ACC112 (cell line): ENCODE measurements around the gene SYNPO2L.

Experiments
- H2AFZ ChIP-seq: fragments of 200-600 bp; sonication (generic); one replicate; pipeline ENCODE4 v1.6.0; 2017; ENCODE audit warnings: antibody characterized with exemption, low read length; ENCODE audit not compliant: unreplicated experiment
- H3K27ac ChIP-seq: fragments of 200-600 bp; sonication (generic); 2 replicates; pipeline ENCODE4 v1.5.1; 2014; ENCODE audit warnings: low read depth, mild to moderate bottlenecking, antibody characterized with exemption, low read length, moderate library complexity
- H3K27me3 ChIP-seq: fragments of 200-600 bp; sonication (generic); 2 replicates; pipeline ENCODE4 v1.6.1; 2014; ENCODE audit warnings: mild to moderate bottlenecking, antibody characterized with exemption, low read length, moderate library complexity, mixed read lengths; ENCODE audit not compliant: insufficient read depth
- H3K36me3 ChIP-seq: fragments of 200-600 bp; sonication (generic); 2 replicates; pipeline ENCODE4 v1.6.1; 2016; ENCODE audit warnings: mild to moderate bottlenecking, antibody characterized with exemption, low read length, moderate library complexity, mixed read lengths; ENCODE audit not compliant: insufficient read depth
- H3K4me1 ChIP-seq: fragments of 200-600 bp; sonication (generic); one replicate; pipeline ENCODE4 v1.6.1; 2016; ENCODE audit warnings: low read length, mixed read lengths; ENCODE audit not compliant: insufficient read depth, unreplicated experiment, control insufficient read depth
- H3K4me3 ChIP-seq: fragments of 200-600 bp; sonication (generic); 2 replicates; pipeline ENCODE4 v1.5.1; 2014; ENCODE audit warnings: mild to moderate bottlenecking, low read depth, low read length
- H3K79me2 ChIP-seq: fragments of 200-600 bp; sonication (generic); one replicate; pipeline ENCODE4 v1.6.0; 2016; ENCODE audit warnings: low read length; ENCODE audit not compliant: control insufficient read depth, unreplicated experiment, insufficient read depth

SYNPO2L gene

DNA sequence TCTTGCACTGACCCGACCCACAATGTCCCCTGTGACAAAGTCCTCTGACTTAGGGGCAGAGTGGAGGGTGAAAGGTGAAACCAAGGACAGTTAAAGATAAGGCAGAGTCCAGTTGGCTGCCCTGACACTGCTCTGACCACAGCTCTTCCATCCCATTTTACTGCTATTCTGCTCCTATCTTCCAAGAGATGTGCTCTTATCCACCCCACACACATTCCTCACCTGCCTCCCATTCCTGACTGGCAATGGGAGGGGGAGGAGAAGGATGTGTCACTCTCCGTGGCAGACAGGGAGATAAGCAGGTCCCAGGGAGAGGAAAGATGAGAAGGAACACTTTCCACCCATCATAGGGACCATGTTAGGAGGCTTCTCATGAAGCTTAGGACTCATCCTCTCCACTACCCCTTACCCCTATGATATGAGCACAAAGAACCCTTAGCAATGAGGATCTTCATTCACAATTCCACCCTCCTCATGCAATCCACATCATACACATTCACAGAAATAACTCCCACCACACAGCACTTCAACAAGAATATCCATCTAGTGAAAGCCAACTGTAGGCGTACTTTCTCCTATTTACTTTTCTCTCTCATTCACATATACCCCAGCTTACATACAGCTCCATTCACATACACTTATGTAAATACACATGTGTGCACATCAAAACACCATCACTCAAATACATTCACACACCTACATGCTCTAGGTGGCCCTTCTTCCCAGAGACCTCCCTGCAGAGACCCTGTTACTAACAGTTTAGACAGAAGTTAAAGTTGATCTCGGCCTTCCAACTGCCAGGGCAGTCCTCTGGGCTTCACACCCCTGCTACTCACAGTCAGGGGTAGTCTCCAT, 6.6 kb downstream of the SYNPO2L start:
- Histone ChIP-seq H3K27ac (no peak overlapping the region), H2AFZ (no peak overlapping the region), H3K4me1 (peaks cover 4% of the 10 kb centered on the region), H3K79me2 (no peaks in the 10 kb centered on the region), H3K27me3 (no peaks in the 10 kb centered on the region), H3K4me3 (no peak overlapping the region), H3K36me3 (no peaks in the 10 kb centered on the region)

DNA sequence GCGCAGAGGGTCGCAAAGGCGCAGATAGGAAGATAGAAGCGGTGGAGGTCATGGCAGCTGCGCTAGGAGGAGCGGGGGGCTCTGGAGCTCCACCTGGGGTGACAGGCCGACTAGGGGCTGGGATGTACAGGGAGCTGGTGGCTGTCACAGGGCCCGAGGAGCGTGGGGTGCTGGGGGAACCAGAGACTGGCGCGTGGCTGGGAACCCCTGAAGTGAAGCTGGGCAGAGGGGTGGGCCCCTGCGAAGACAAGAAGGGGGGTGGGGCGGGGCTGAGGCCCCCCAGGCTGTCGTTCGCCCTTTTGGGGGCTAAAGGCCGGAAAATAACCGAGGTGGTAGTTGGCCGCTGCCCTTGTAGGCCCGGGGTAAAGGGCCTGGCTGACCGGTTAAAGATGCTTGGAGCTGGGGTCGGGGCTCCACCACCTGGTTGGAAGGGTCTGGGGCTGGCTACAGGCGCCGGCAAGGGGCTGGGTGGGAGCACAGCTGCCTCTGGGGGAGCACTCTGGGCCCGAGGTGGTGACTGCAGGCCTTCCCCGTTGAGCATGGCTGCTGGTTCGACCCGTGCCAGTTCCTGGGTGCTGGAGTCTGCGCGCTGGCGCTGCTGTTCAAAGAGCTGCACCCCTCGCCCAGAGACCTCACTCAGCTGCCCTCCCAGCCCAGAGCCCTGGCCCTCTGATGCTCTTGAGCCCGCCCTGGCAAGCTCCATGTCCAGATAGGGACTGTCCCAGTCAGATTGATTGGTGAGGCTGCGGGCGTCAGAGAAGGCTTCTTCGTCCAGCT, 7.8 kb downstream of the SYNPO2L start:
- Histone ChIP-seq H3K4me3 (peak overlapping the region; percentile 80), H2AFZ (peak overlapping the region; percentile 98), H3K27ac (no peak overlapping the region), H3K79me2 (no peaks in the 10 kb centered on the region), H3K36me3 (no peaks in the 10 kb centered on the region), H3K27me3 (no peaks in the 10 kb centered on the region), H3K4me1 (peaks cover 4% of the 10 kb centered on the region)

DNA sequence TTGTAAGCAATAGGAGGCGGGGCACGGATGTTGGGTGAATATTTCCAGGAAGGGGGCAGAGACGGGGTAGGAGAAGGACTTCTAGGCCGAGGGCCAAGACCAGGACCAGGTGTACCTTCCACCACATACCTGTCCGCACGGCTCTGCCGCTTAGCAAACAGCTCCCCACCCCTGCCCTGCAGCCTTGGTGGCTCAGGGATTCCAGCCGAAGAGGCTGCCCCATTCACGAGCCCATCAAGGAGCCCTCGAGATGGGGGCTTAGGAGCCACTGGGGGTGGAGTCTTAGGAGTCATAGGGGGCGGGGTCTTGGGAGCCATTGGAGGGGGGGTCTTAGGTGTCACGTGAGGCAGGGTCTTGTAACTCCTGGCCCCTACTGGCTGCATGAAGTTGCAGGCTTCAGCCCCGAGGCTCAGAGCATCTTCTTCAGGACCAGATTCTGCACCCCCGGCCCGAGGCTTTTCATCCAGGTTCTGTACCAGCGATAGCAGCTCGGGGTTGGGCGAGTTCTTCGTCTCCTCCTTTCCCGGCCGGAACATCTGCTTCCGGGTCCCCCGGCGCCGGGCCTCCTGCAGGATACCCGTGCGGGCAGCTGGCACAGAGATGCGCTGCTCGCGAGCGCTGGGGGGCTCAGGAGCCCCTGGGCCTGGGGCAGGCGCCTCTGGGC, 8.5 kb downstream of the SYNPO2L start:
- Histone ChIP-seq H3K27me3 (no peaks in the 10 kb centered on the region), H2AFZ (peak overlapping the region; percentile 98), H3K4me3 (peak overlapping the region; percentile 80), H3K4me1 (peaks cover 4% of the 10 kb centered on the region), H3K36me3 (no peaks in the 10 kb centered on the region), H3K79me2 (no peaks in the 10 kb centered on the region), H3K27ac (no peak overlapping the region)

DNA sequence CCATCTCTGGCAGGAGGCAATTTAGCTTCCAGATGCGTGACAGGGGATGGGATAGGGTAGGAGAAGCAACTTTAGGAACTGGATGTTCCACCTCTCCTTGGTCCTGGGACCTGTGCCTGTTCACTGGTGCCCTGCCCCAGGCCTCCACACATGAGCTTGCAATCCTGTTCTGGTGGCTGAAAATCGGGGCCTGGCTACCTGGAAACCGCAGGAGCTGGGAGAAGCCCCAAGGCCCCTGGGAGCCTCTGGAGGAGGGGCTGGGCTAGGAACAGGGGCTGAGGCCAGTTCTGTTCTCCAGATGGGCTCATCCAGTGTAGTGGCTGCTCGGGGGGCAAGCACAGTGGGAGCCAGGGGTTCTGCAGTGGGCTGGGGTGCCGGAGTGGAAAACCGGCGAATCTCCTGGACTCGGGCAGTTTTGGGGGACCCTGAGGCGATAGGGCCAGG, 9.2 kb downstream of the SYNPO2L start:
- no peaks in the 10 kb centered on the region for H3K27me3 ChIP-seq
- H3K27ac ChIP-seq = no peak overlapping the region
- H3K4me1 ChIP-seq = peaks cover 4% of the 10 kb centered on the region
- H2AFZ ChIP-seq = no peak overlapping the region
- no peaks in the 10 kb centered on the region for H3K36me3 ChIP-seq
- H3K79me2 ChIP-seq = no peaks in the 10 kb centered on the region
- no peak overlapping the region for H3K4me3 ChIP-seq

GRCh38 chr10:73645251-73645650, 10.6 kb downstream of the SYNPO2L start:
- H2AFZ ChIP-seq = no peak overlapping the region
- no peak overlapping the region for H3K4me3 ChIP-seq
- H3K27ac ChIP-seq = no peak overlapping the region
- H3K79me2 ChIP-seq = no peaks in the 10 kb centered on the region
- peaks cover 4% of the 10 kb centered on the region for H3K4me1 ChIP-seq
- H3K27me3 ChIP-seq = no peaks in the 10 kb centered on the region
- no peaks in the 10 kb centered on the region for H3K36me3 ChIP-seq

GRCh38 chr10:73644767-73645166, 11.1 kb downstream of the SYNPO2L start:
- Histone ChIP-seq H2AFZ (peak overlapping the region; percentile 15), H3K4me1 (peaks cover 4% of the 10 kb centered on the region), H3K27ac (no peak overlapping the region), H3K27me3 (no peaks in the 10 kb centered on the region), H3K4me3 (no peak overlapping the region), H3K79me2 (no peaks in the 10 kb centered on the region), H3K36me3 (no peaks in the 10 kb centered on the region)

- Histone ChIP-seq H3K27ac (no peak overlapping the region), H2AFZ (peak overlapping the region; percentile 15)
Measured at GRCh38 chr10:73644015-73644743, 11.7 kb downstream of the SYNPO2L start.

DNA sequence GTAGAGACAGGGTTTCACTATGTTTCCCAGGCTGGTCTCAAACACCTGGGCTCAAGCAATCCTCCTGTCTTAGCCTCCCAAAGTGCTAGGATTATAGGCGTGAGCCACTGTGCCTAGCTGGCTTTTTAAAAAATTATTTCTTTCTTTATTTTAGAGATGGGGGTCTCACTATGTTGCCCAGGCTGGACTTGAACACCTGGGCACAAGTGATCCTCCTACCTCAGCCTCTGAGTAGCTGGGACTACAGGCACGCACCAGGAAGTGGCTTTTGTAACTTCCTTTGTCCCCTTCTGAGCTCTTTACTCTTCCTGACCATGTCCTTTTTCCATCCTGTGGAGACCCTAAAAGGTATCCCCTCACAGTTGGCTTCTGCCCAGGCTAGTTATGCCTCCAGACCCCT, 12.5 kb downstream of the SYNPO2L start:
- no peaks in the 10 kb centered on the region for H3K36me3 ChIP-seq
- no peaks in the 10 kb centered on the region for H3K4me1 ChIP-seq
- H2AFZ ChIP-seq = no peak overlapping the region
- H3K27ac ChIP-seq = no peak overlapping the region
- H3K4me3 ChIP-seq = no peak overlapping the region
- H3K27me3 ChIP-seq = no peaks in the 10 kb centered on the region
- H3K79me2 ChIP-seq = no peaks in the 10 kb centered on the region

More at GRCh38 chr10:73644015-73644743, 11.7 kb downstream of the SYNPO2L start:
- H3K79me2 ChIP-seq = no peaks in the 10 kb centered on the region
- no peak overlapping the region for H3K4me3 ChIP-seq
- H3K36me3 ChIP-seq = no peaks in the 10 kb centered on the region
- H3K4me1 ChIP-seq = peaks cover 4% of the 10 kb centered on the region
- H3K27me3 ChIP-seq = no peaks in the 10 kb centered on the region

DNA sequence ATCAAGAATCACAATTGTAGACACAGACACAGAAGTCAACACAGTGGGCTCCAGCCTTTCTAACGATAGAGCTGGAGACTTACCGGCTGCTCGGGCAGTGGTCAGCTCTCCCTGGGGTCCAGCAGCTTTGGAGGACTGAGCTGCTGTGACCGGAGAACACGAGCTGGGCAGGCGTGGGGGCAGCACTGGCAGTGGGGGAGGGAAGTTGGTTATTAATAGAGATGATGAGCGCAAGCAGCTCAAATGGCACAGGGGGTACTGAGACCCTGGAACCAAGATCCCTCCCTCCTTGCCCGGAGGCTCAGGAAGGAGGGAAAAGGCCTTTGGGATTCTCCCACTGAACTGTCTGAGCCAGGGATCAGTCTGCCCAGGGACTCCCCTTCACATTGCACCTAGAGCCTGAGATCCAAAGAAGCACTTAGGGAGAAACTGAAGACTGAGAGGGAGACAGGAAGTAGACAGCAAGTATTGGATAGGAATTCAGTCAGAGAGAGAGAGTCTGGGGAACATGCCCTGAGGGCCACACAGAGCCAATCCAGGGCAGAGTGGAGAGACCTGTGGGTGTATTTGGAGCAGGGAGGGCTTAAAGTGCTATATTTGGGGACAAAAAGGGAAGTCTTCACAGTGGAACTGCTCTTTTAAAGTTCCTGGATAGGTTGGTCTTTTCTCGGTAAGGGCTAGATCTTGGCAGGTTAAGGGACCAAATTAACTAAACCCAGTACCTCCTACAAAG, 14.3 kb downstream of the SYNPO2L start, which contains the start of gene MYOZ1:
Gene MYOZ1 (minus strand): TSS at position 147 of the 733 bp plus-strand sequence. CDS start 1,457 bp downstream, outside the sequence.
- Histone ChIP-seq H3K27ac (no peak within 1 kb of the TSS), H3K4me3 (no peak within 1 kb of the TSS), H3K27me3 (no peaks in the 10 kb centered on the region), H3K79me2 (no peaks in the 10 kb centered on the region), H3K4me1 (no peaks in the 10 kb centered on the region), H3K36me3 (no peaks in the 10 kb centered on the region), H2AFZ (no peak within 1 kb of the TSS)
